GM12878 (cell line): ENCODE results near the gene LSM14A.

Experiments
- CTCF ChIP-seq, 3 experiments: IDR thresholded peaks in 2 of 3; conservative IDR thresholded peaks in 1 of 3; 2 replicates each; pipeline ENCODE4 v1.5.1; 2011; ENCODE audit warnings: low read depth in 3 of 3, low read length in 3 of 3, mild to moderate bottlenecking in 3 of 3, control low read depth in 2 of 3, moderate library complexity in 2 of 3, inconsistent platforms in 1 of 3, mixed read lengths in 1 of 3; ENCODE audit not compliant: control insufficient read depth in 2 of 3, insufficient read depth in 1 of 3; ENCODE audit errors: extremely low read depth in 1 of 3
- EZH2 ChIP-seq: IDR thresholded peaks from 2 replicates; pipeline ENCODE4 v1.6.1; 2012; ENCODE audit warnings: low read depth, mild to moderate bottlenecking, control low read depth, inconsistent platforms, low read length, borderline replicate concordance; ENCODE audit not compliant: control insufficient read depth
- HDAC6 ChIP-seq: fragments of 200-600 bp; sonication (generic); IDR thresholded peaks from one replicate; pipeline ENCODE4 v1.8.0; 2017; ENCODE audit warnings: antibody characterized with exemption; ENCODE audit not compliant: unreplicated experiment
- KDM1A ChIP-seq: fragments of 200-600 bp; sonication (generic); IDR thresholded peaks from 2 replicates; pipeline ENCODE4 v1.6.1; 2016; ENCODE audit warnings: borderline replicate concordance
- POLR2A ChIP-seq: IDR thresholded peaks from 2 replicates; pipeline ENCODE4 v1.6.1; 2011; ENCODE audit warnings: low read depth, mild to moderate bottlenecking, low read length
- RELA ChIP-seq: fragments of 450-650 bp; IDR thresholded peaks from 2 replicates; pipeline ENCODE4 v1.8.0; 2014; ENCODE audit warnings: borderline replicate concordance; ENCODE audit not compliant: partially characterized antibody
- SMC3 ChIP-seq: IDR thresholded peaks from 2 replicates; pipeline ENCODE4 v1.6.1; 2011; ENCODE audit warnings: low read length, improper control_type of control experiment, borderline replicate concordance
- TF ChIP-seq, protein P1 (sequence below): IDR thresholded peaks from 2 replicates; pipeline ENCODE4 v1.6.1; 2011; ENCODE audit warnings: borderline replicate concordance, low read depth, mild to moderate bottlenecking, moderate library complexity, low read length; ENCODE audit not compliant: insufficient read depth, poor library complexity, severe bottlenecking

DNA sequence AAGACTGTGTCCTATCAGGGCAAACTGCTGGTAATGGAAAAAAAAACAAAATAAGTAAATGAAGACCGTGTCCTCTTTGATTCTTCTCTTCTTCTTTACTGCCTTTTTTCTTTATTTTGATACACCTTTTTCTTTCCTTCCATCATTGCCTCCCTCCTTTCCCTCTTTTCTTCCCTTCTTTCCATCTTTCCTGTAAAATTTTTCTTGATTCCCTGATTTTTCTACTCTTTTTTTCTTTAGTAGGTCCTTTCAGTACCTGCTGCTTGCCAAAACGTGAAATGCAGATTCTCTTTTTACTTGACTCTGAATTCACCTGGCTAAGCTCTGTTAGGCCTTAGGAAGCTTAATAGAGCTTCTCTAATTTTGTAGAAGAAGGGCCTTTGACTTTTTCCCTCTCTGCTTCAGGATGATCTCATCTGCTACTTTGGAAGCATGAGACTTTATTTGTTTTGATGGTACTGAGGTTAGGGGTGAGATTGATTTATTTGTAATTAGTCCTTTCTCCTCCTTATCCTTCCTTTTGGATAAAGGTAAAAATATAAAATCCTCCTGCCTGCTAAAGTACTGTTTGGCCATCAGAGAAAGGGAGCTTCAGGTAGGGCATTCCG, 19.2 kb downstream of the LSM14A start:
- TF ChIP-seq KDM1A (no peak), EZH2 (no peak), POLR2A (no peak), HDAC6 (no peak), SMC3 (no peak), RELA (no peak), CTCF (IDR thresholded peaks at IDR 0.05 in 2 of 3, conservative IDR thresholded peaks at IDR 0.05 in 1 of 3; ENCODE audit: control insufficient read depth in 2 of 3, extremely low read depth in 1 of 3, insufficient read depth in 1 of 3, low read depth in 3 of 3, low read length in 3 of 3) (no peak)
- TF ChIP-seq, protein P1, sequence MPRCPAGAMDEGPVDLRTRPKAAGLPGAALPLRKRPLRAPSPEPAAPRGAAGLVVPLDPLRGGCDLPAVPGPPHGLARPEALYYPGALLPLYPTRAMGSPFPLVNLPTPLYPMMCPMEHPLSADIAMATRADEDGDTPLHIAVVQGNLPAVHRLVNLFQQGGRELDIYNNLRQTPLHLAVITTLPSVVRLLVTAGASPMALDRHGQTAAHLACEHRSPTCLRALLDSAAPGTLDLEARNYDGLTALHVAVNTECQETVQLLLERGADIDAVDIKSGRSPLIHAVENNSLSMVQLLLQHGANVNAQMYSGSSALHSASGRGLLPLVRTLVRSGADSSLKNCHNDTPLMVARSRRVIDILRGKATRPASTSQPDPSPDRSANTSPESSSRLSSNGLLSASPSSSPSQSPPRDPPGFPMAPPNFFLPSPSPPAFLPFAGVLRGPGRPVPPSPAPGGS, result no peak
